NCI-H187 (cell line): ENCODE results near the gene TRABD2B.

Experiments
- DNase-seq, 2 experiments: peaks; one replicate each; lab custom pipeline; 2025; lab: John Stamatoyannopoulos, UW

TRABD2B gene

GRCh38 chr1:47725000-47725473 is 272.1 kb downstream of the TRABD2B start:
- DNase-seq = no peak

- no peak for DNase-seq
Measured at GRCh38 chr1:47724432-47724999, 272.7 kb downstream of the TRABD2B start.

GRCh38 chr1:47722909-47723580 is 274.1 kb downstream of the TRABD2B start:
- no peak for DNase-seq

GRCh38 chr1:47722101-47722500 is 275.1 kb downstream of the TRABD2B start:
- no peak for DNase-seq

GRCh38 chr1:47720111-47720510 is 277.1 kb downstream of the TRABD2B start:
- DNase-seq = no peak

- no peak for DNase-seq
Measured at GRCh38 chr1:47717341-47717740, 279.8 kb downstream of the TRABD2B start.

GRCh38 chr1:47713975-47714767 is 283.0 kb downstream of the TRABD2B start:
- DNase-seq = no peak

GRCh38 chr1:47713333-47713953 is 283.7 kb downstream of the TRABD2B start:
- DNase-seq = no peak

GRCh38 chr1:47712596-47713299 is 284.4 kb downstream of the TRABD2B start:
- DNase-seq = no peak

GRCh38 chr1:47711848-47712492 is 285.2 kb downstream of the TRABD2B start:
- no peak for DNase-seq

GRCh38 chr1:47711184-47711847 is 285.9 kb downstream of the TRABD2B start:
- no peak for DNase-seq
